Neural crest cell (in vitro differentiated cells): ENCODE results near the gene TALDO1. TPM values are rescaled to one million over a fixed set of nuclear protein-coding genes. Genes with fewer than 3 reads are reported as not detected.

Source experiments
- DNase-seq: peaks from one replicate; pipeline ENCODE4 v3.0.0; 2021; ENCODE audit warnings: low read depth, mixed read lengths, low spot score
- H3K27ac Mint-ChIP-seq: one replicate; pipeline ENCODE4 v1.8.0; 2021; ENCODE audit warnings: mild to moderate bottlenecking, mixed read lengths; ENCODE audit not compliant: unreplicated experiment
- H3K27me3 Mint-ChIP-seq: 2 replicates; pipeline ENCODE4 v1.8.0; 2021; ENCODE audit warnings: low read depth, mild to moderate bottlenecking, mixed read lengths
- H3K36me3 Mint-ChIP-seq: 2 replicates; pipeline ENCODE4 v1.8.0; 2021; ENCODE audit warnings: low read depth, mild to moderate bottlenecking, mixed read lengths
- H3K4me1 Mint-ChIP-seq: 2 replicates; pipeline ENCODE4 v1.8.0; 2021; ENCODE audit warnings: mixed read lengths
- H3K4me3 Mint-ChIP-seq: one replicate; pipeline ENCODE4 v1.8.0; 2021; ENCODE audit warnings: mild to moderate bottlenecking, mixed read lengths
- H3K9me3 Mint-ChIP-seq: 2 replicates; pipeline ENCODE4 v1.8.0; 2021; ENCODE audit warnings: mixed read lengths
- total RNA-seq: library from RNA; stranded (reverse); gene quantifications from 2 replicates; pipeline ENCODE4 v1.2.1, GENCODE V29; 2021
- TF ChIP-seq, protein P1 (sequence below): fragments of 200-600 bp; sonication (generic); conservative IDR thresholded peaks from 2 replicates; pipeline ENCODE4 v1.5.0; 2021; ENCODE audit warnings: antibody characterized with exemption, mild to moderate bottlenecking

TALDO1 gene
- total RNA-seq, 1 donor from 2014 or later: 154 TPM

- Mint-ChIP-seq H3K36me3 (no peaks in the 10 kb centered on the region), H3K9me3 (no peaks in the 10 kb centered on the region), H3K27ac (no peak overlapping the region), H3K4me3 (peak overlapping the region; percentile 23), H3K27me3 (peaks cover 17% of the 10 kb centered on the region), H3K4me1 (peaks cover 14% of the 10 kb centered on the region)
- TF ChIP-seq, protein P1, sequence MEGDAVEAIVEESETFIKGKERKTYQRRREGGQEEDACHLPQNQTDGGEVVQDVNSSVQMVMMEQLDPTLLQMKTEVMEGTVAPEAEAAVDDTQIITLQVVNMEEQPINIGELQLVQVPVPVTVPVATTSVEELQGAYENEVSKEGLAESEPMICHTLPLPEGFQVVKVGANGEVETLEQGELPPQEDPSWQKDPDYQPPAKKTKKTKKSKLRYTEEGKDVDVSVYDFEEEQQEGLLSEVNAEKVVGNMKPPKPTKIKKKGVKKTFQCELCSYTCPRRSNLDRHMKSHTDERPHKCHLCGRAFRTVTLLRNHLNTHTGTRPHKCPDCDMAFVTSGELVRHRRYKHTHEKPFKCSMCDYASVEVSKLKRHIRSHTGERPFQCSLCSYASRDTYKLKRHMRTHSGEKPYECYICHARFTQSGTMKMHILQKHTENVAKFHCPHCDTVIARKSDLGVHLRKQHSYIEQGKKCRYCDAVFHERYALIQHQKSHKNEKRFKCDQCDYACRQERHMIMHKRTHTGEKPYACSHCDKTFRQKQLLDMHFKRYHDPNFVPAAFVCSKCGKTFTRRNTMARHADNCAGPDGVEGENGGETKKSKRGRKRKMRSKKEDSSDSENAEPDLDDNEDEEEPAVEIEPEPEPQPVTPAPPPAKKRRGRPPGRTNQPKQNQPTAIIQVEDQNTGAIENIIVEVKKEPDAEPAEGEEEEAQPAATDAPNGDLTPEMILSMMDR: no peak
- no peak for DNase-seq
Measured at GRCh38 chr11:701741-702461, 45.4 kb upstream of the TALDO1 start.

GRCh38 chr11:702462-703461 lies 44.5 kb upstream of the TALDO1 start:
- Mint-ChIP-seq H3K27ac (no peak overlapping the region), H3K4me3 (no peak overlapping the region), H3K36me3 (no peaks in the 10 kb centered on the region), H3K27me3 (peaks cover 26% of the 10 kb centered on the region), H3K4me1 (peaks cover 6% of the 10 kb centered on the region), H3K9me3 (no peaks in the 10 kb centered on the region)
- TF ChIP-seq, protein P1: no peak
- DNase-seq: no peak

DNA sequence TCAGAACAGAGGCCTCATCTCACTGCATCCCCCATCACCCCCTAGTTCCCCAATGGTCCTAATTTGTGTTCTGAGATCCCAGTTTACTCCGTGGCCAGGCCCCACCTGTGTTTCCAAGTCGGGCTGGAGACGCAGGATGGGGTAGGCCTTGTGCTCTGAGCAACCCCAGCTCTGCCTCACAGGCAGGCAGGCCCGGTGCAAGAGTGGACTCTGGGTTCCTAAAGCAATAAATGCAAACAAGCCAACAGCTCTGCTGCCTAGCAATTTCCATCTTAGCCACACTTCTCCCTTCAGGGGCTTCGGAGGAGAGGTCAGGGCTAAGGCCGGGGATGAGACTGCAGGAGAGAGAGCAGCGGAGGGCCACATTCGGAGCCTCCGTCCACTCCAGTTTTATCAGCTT lies 43.8 kb upstream of the TALDO1 start:
- no peaks in the 10 kb centered on the region for H3K36me3 Mint-ChIP-seq

GRCh38 chr11:704228-704674 lies 43.0 kb upstream of the TALDO1 start:
- no peak overlapping the region for H3K27ac Mint-ChIP-seq
- no peaks in the 10 kb centered on the region for H3K36me3 Mint-ChIP-seq
- TF ChIP-seq, protein P1: no peak
- no peaks in the 10 kb centered on the region for H3K4me1 Mint-ChIP-seq
- DNase-seq: no peak
- peaks cover 31% of the 10 kb centered on the region for H3K27me3 Mint-ChIP-seq
- H3K9me3 Mint-ChIP-seq: no peaks in the 10 kb centered on the region
- H3K4me3 Mint-ChIP-seq: no peak overlapping the region

More for the DNA sequence above, 43.8 kb upstream of the TALDO1 start:
- H3K4me1 Mint-ChIP-seq: no peaks in the 10 kb centered on the region
- no peak for DNase-seq
- no peak overlapping the region for H3K27ac Mint-ChIP-seq
- H3K27me3 Mint-ChIP-seq: peaks cover 31% of the 10 kb centered on the region
- TF ChIP-seq, protein P1: no peak
- H3K4me3 Mint-ChIP-seq: peak overlapping the region; percentile 49
- H3K9me3 Mint-ChIP-seq: no peaks in the 10 kb centered on the region

GRCh38 chr11:704781-705645 lies 42.3 kb upstream of the TALDO1 start:
- Mint-ChIP-seq H3K27ac (no peak overlapping the region), H3K9me3 (no peaks in the 10 kb centered on the region), H3K36me3 (no peaks in the 10 kb centered on the region), H3K4me3 (no peak overlapping the region), H3K27me3 (peaks cover 31% of the 10 kb centered on the region), H3K4me1 (no peaks in the 10 kb centered on the region)
- TF ChIP-seq, protein P1: no peak
- no peak for DNase-seq
